IMR-90 (cell line): ENCODE measurements around the gene EML3.

ENCODE experiments used
- CEBPB ChIP-seq: IDR thresholded peaks from 2 replicates; pipeline ENCODE4 v1.6.1; 2012; ENCODE audit warnings: low read depth, low read length, improper control_type of control experiment
- MAFK ChIP-seq: IDR thresholded peaks from 2 replicates; pipeline ENCODE4 v1.6.1; 2012; ENCODE audit warnings: low read depth, low read length, improper control_type of control experiment
- MXI1 ChIP-seq: IDR thresholded peaks from 2 replicates; pipeline ENCODE4 v1.6.1; 2012; ENCODE audit warnings: low read depth, mild to moderate bottlenecking, low read length, moderate library complexity, borderline replicate concordance
- POLR2A ChIP-seq: IDR thresholded peaks from 2 replicates; pipeline ENCODE4 v1.6.1; 2012; ENCODE audit warnings: mild to moderate bottlenecking, low read depth, low read length
- RAD21 ChIP-seq: IDR thresholded peaks from 2 replicates; pipeline ENCODE4 v1.6.1; 2012; ENCODE audit warnings: low read length, improper control_type of control experiment
- SMC3 ChIP-seq: fragments of 150-350 bp; IDR thresholded peaks from 2 replicates; pipeline ENCODE4 v1.6.1; 2016; ENCODE audit warnings: low read depth, mild to moderate bottlenecking, antibody characterized with exemption, low read length, moderate library complexity
- TF ChIP-seq, protein P1 (sequence below): conservative IDR thresholded peaks from 2 replicates; pipeline ENCODE4 v1.5.1; 2012; ENCODE audit warnings: mild to moderate bottlenecking, low read depth, low read length, improper control_type of control experiment
- TF ChIP-seq, protein P2 (sequence below): fragments of 150-350 bp; IDR thresholded peaks from 2 replicates; pipeline ENCODE4 v1.6.1; 2017; ENCODE audit warnings: mild to moderate bottlenecking, antibody characterized with exemption, low read length, low read depth

DNA sequence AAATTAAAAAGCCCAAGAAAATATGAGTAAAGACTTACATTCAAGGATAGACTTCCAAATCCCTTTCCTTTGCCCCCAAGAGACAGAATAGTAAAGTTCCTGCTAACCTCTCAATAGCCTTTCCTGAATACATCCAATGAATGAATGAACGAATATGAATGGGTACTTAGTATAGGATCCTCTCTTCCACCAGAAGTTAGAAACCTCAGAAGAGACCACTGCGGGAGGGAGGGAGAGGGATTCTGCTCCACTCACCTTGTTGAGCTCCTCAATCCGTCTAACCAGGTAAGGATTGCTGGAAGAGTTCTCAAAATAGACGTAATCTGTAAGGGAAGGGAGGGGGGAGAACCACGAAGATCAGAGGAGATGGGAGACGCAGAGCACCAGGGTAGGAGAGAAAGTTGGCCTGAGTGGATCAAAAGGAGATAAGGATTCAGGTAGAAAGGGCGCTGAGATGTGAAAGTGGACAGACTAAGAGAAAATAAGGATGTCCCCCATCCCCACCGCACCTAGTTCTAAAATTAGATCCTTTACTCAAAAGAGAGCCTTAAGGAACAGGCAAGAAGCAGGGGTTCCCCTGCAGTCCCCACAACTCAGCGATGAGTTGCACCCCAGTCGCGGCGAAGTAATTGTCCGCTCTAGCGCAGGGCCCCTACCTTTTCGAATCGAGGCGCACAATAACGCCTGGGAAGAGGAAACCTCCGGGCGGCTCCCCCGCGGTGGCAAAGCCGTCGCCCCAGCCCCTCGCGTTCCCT lies 12.0 kb downstream of the EML3 start:
- TF ChIP-seq, protein P1, sequence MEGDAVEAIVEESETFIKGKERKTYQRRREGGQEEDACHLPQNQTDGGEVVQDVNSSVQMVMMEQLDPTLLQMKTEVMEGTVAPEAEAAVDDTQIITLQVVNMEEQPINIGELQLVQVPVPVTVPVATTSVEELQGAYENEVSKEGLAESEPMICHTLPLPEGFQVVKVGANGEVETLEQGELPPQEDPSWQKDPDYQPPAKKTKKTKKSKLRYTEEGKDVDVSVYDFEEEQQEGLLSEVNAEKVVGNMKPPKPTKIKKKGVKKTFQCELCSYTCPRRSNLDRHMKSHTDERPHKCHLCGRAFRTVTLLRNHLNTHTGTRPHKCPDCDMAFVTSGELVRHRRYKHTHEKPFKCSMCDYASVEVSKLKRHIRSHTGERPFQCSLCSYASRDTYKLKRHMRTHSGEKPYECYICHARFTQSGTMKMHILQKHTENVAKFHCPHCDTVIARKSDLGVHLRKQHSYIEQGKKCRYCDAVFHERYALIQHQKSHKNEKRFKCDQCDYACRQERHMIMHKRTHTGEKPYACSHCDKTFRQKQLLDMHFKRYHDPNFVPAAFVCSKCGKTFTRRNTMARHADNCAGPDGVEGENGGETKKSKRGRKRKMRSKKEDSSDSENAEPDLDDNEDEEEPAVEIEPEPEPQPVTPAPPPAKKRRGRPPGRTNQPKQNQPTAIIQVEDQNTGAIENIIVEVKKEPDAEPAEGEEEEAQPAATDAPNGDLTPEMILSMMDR = no peak
- TF ChIP-seq MAFK (no peak), POLR2A (no peak), RAD21 (no peak), CEBPB (no peak), MXI1 (no peak), SMC3 (no peak)
- TF ChIP-seq, protein P2, sequence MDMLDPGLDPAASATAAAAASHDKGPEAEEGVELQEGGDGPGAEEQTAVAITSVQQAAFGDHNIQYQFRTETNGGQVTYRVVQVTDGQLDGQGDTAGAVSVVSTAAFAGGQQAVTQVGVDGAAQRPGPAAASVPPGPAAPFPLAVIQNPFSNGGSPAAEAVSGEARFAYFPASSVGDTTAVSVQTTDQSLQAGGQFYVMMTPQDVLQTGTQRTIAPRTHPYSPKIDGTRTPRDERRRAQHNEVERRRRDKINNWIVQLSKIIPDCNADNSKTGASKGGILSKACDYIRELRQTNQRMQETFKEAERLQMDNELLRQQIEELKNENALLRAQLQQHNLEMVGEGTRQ = no peak
